Cardiac fibroblast (primary cell): ENCODE measurements around the gene UGT1A10.
"Not testable (repeated sequence)": the region's sequence is repeated elsewhere in the genome, so short reads cannot be mapped to it uniquely, and the experiment has no call there.

Experiments
- DNase-seq, 2 donors: peaks; one replicate each; pipeline versions ENCODE4 v3.0.0 to v3.0.0-alpha.2; 2010; ENCODE audit warnings: low read depth in 2 of 2
- H3K4me3 ChIP-seq, 2 donors: replicated peaks in 1 of 2; 1 replicate in 1 of 2; 2 replicates in 1 of 2; pipeline ENCODE4 v1.5.1; 2011; ENCODE audit warnings: low read depth in 2 of 2, low read length in 2 of 2, mild to moderate bottlenecking in 2 of 2, moderate library complexity in 1 of 2
- CTCF ChIP-seq: IDR thresholded peaks from one replicate; pipeline ENCODE4 v1.5.1; 2011; ENCODE audit warnings: low read depth, mild to moderate bottlenecking, low read length, inconsistent platforms

UGT1A10 gene

GRCh38 chr2:233655043-233655442 is 18.8 kb downstream of the UGT1A10 start:
- no peak for DNase-seq
- TF ChIP-seq CTCF, result no peak
- H3K4me3 ChIP-seq, result no peak overlapping the region

GRCh38 chr2:233655943-233656342 is 19.7 kb downstream of the UGT1A10 start:
- DNase-seq, result not testable (repeated sequence)

GRCh38 chr2:233656443-233656842 is 20.2 kb downstream of the UGT1A10 start:
- H3K4me3 ChIP-seq, result no peak overlapping the region
- TF ChIP-seq CTCF, result no peak
- no peak for DNase-seq

More at GRCh38 chr2:233655943-233656342, 19.7 kb downstream of the UGT1A10 start:
- not testable (repeated sequence) for H3K4me3 ChIP-seq

- DNase-seq, result no peak
- no peak for TF ChIP-seq CTCF
- no peak overlapping the region for H3K4me3 ChIP-seq
These were observed 22.4 kb downstream of the UGT1A10 start for GRCh38 chr2:233658610-233659009.

- H3K4me3 ChIP-seq, result no peak overlapping the region
- no peak for TF ChIP-seq CTCF
- DNase-seq, result no peak
These were observed 27.7 kb downstream of the UGT1A10 start for GRCh38 chr2:233663911-233664310.

- no peak for TF ChIP-seq CTCF
- no peak for DNase-seq
- H3K4me3 ChIP-seq, result no peak overlapping the region
These were observed 32.5 kb downstream of the UGT1A10 start for GRCh38 chr2:233668605-233669260.

GRCh38 chr2:233671290-233672161 is 35.3 kb downstream of the UGT1A10 start, which contains the start of gene UGT1A9:
UGT1A9 (plus strand) TSS chr2:233671898; CDS start chr2:233671935, 37 bp downstream.
- DNase-seq, result no peak
- TF ChIP-seq CTCF, result no peak
- no peak within 1 kb of the TSS for H3K4me3 ChIP-seq
